ENCODE data around the gene FAM76B.

Gene FAM76B

GRCh38 chr11:95805869-95806268 is 16.3 kb upstream of the FAM76B start:
- no peak overlapping the region for H3K4ac ChIP-seq (ENCODE audit: low read depth, low read length)

GRCh38 chr11:95803973-95804372 is 14.4 kb upstream of the FAM76B start:
- Histone ChIP-seq H2AFZ (ENCODE audit: insufficient read depth, low read length, poor library complexity) (no peak overlapping the region), H3K27ac (ENCODE audit: low read depth, low read length) (no peak overlapping the region), H3K9ac (ENCODE audit: low read length) (no peak overlapping the region), H3K36me3 (ENCODE audit: control insufficient read depth in 1 of 2, insufficient read depth in 2 of 2, low read length in 2 of 2) (peaks cover 13 to 14% of the 10 kb centered on the region in 2 experiments), H3K4me1 (ENCODE audit: control insufficient read depth in 1 of 2, insufficient read depth in 2 of 2, low read length in 2 of 2) (no peaks in the 10 kb centered on the region), H2BK120ac (ENCODE audit: insufficient read depth, low read length, poor library complexity) (no peak overlapping the region), H2AK5ac (ENCODE audit: low read length) (no peak overlapping the region), H3K79me2 (ENCODE audit: control insufficient read depth, insufficient read depth, low read length, poor library complexity) (no peaks in the 10 kb centered on the region), H3K14ac (ENCODE audit: low read length) (no peak overlapping the region), H3K4ac (ENCODE audit: low read depth, low read length) (no peak overlapping the region), H2BK12ac (ENCODE audit: low read length) (no peak overlapping the region), H4K12ac (ENCODE audit: low read depth, low read length) (no peak overlapping the region), H3K9me3 (ENCODE audit: insufficient read depth, low read depth, low read length) (peaks cover 8% of the 10 kb centered on the region), H3K79me1 (ENCODE audit: low read length) (no peaks in the 10 kb centered on the region), H2BK5ac (ENCODE audit: low read depth, low read length, poor library complexity) (no peak overlapping the region), H3K18ac (ENCODE audit: low read length) (no peak overlapping the region), H3K27me3 (ENCODE audit: insufficient read depth, low read length) (no peaks in the 10 kb centered on the region), H3K4me2 (ENCODE audit: low read length) (no peak overlapping the region), H3K23ac (ENCODE audit: low read length) (no peak overlapping the region), H4K8ac (ENCODE audit: low read depth, low read length) (no peak overlapping the region), H4K91ac (ENCODE audit: low read depth, low read length) (no peak overlapping the region), H3K4me3 (ENCODE audit: low read depth, low read length) (no peak overlapping the region)
- no peak for DNase-seq
- WGBS (ENCODE audit: extremely low coverage, insufficient coverage, insufficient read length) = no CpG with 5 or more reads among the region's 2 CpGs

More at GRCh38 chr11:95805869-95806268, 16.3 kb upstream of the FAM76B start:
- no peak overlapping the region for H2BK120ac ChIP-seq (ENCODE audit: insufficient read depth, low read length, poor library complexity)
- no CpG with 5 or more reads among the region's 2 CpGs for WGBS (ENCODE audit: extremely low coverage, insufficient coverage, insufficient read length)
- H2BK5ac ChIP-seq (ENCODE audit: low read depth, low read length, poor library complexity) = no peak overlapping the region
- H4K91ac ChIP-seq (ENCODE audit: low read depth, low read length) = no peak overlapping the region
- no peak overlapping the region for H4K12ac ChIP-seq (ENCODE audit: low read depth, low read length)
- no peak overlapping the region for H3K23ac ChIP-seq (ENCODE audit: low read length)
- H3K36me3 ChIP-seq (ENCODE audit: control insufficient read depth in 1 of 2, insufficient read depth in 2 of 2, low read length in 2 of 2) = peaks cover 10 to 12% of the 10 kb centered on the region in 2 experiments
- no peak overlapping the region for H2AK5ac ChIP-seq (ENCODE audit: low read length)
- H3K4me1 ChIP-seq (ENCODE audit: control insufficient read depth in 1 of 2, insufficient read depth in 2 of 2, low read length in 2 of 2) = no peaks in the 10 kb centered on the region
- no peaks in the 10 kb centered on the region for H3K27me3 ChIP-seq (ENCODE audit: insufficient read depth, low read length)
- H3K18ac ChIP-seq (ENCODE audit: low read length) = no peak overlapping the region
- no peak overlapping the region for H2AFZ ChIP-seq (ENCODE audit: insufficient read depth, low read length, poor library complexity)
- no peak overlapping the region for H4K8ac ChIP-seq (ENCODE audit: low read depth, low read length)
- no peaks in the 10 kb centered on the region for H3K79me1 ChIP-seq (ENCODE audit: low read length)
- no peak overlapping the region for H3K4me2 ChIP-seq (ENCODE audit: low read length)
- H3K27ac ChIP-seq (ENCODE audit: low read depth, low read length) = no peak overlapping the region
- peaks cover 8% of the 10 kb centered on the region for H3K9me3 ChIP-seq (ENCODE audit: insufficient read depth, low read depth, low read length)
- H3K14ac ChIP-seq (ENCODE audit: low read length) = no peak overlapping the region
- no peak overlapping the region for H3K4me3 ChIP-seq (ENCODE audit: low read depth, low read length)
- H3K9ac ChIP-seq (ENCODE audit: low read length) = no peak overlapping the region
- DNase-seq = no peak
- H3K79me2 ChIP-seq (ENCODE audit: control insufficient read depth, insufficient read depth, low read length, poor library complexity) = no peaks in the 10 kb centered on the region
- no peak overlapping the region for H2BK12ac ChIP-seq (ENCODE audit: low read length)

- H2BK120ac ChIP-seq (ENCODE audit: insufficient read depth, low read length, poor library complexity) = no peak overlapping the region
- no peak overlapping the region for H3K18ac ChIP-seq (ENCODE audit: low read length)
- no peaks in the 10 kb centered on the region for H3K27me3 ChIP-seq (ENCODE audit: insufficient read depth, low read length)
- no peaks in the 10 kb centered on the region for H3K79me1 ChIP-seq (ENCODE audit: low read length)
- H4K12ac ChIP-seq (ENCODE audit: low read depth, low read length) = no peak overlapping the region
- H2BK5ac ChIP-seq (ENCODE audit: low read depth, low read length, poor library complexity) = no peak overlapping the region
- no peak overlapping the region for H3K4me3 ChIP-seq (ENCODE audit: low read depth, low read length)
- no peak overlapping the region for H3K23ac ChIP-seq (ENCODE audit: low read length)
- no peaks in the 10 kb centered on the region for H3K4me1 ChIP-seq (ENCODE audit: control insufficient read depth in 1 of 2, insufficient read depth in 2 of 2, low read length in 2 of 2)
- no peak overlapping the region for H3K14ac ChIP-seq (ENCODE audit: low read length)
- peaks cover 13 to 14% of the 10 kb centered on the region in 2 experiments for H3K36me3 ChIP-seq (ENCODE audit: control insufficient read depth in 1 of 2, insufficient read depth in 2 of 2, low read length in 2 of 2)
- H4K91ac ChIP-seq (ENCODE audit: low read depth, low read length) = no peak overlapping the region
- H3K9ac ChIP-seq (ENCODE audit: low read length) = no peak overlapping the region
- no CpG with 5 or more reads among the region's 1 CpG for WGBS (ENCODE audit: extremely low coverage, insufficient coverage, insufficient read length)
- no peak for DNase-seq
- peaks cover 8% of the 10 kb centered on the region for H3K9me3 ChIP-seq (ENCODE audit: insufficient read depth, low read depth, low read length)
- H3K79me2 ChIP-seq (ENCODE audit: control insufficient read depth, insufficient read depth, low read length, poor library complexity) = no peaks in the 10 kb centered on the region
- no peak overlapping the region for H2AK5ac ChIP-seq (ENCODE audit: low read length)
- H4K8ac ChIP-seq (ENCODE audit: low read depth, low read length) = no peak overlapping the region
- no peak overlapping the region for H3K4ac ChIP-seq (ENCODE audit: low read depth, low read length)
- no peak overlapping the region for H3K27ac ChIP-seq (ENCODE audit: low read depth, low read length)
- H2BK12ac ChIP-seq (ENCODE audit: low read length) = no peak overlapping the region
- no peak overlapping the region for H3K4me2 ChIP-seq (ENCODE audit: low read length)
- no peak overlapping the region for H2AFZ ChIP-seq (ENCODE audit: insufficient read depth, low read length, poor library complexity)
Measured at GRCh38 chr11:95802806-95803205, 13.2 kb upstream of the FAM76B start.

- Histone ChIP-seq H3K79me1 (ENCODE audit: low read length) (no peaks in the 10 kb centered on the region), H3K4ac (ENCODE audit: low read depth, low read length) (no peak overlapping the region), H3K23ac (ENCODE audit: low read length) (no peak overlapping the region), H3K9me3 (ENCODE audit: insufficient read depth, low read depth, low read length) (no peaks in the 10 kb centered on the region), H2BK120ac (ENCODE audit: insufficient read depth, low read length, poor library complexity) (no peak overlapping the region), H3K18ac (ENCODE audit: low read length) (no peak overlapping the region), H3K4me3 (ENCODE audit: low read depth, low read length) (no peak overlapping the region), H4K12ac (ENCODE audit: low read depth, low read length) (no peak overlapping the region), H2BK5ac (ENCODE audit: low read depth, low read length, poor library complexity) (no peak overlapping the region), H2AFZ (ENCODE audit: insufficient read depth, low read length, poor library complexity) (no peak overlapping the region), H3K79me2 (ENCODE audit: control insufficient read depth, insufficient read depth, low read length, poor library complexity) (no peaks in the 10 kb centered on the region), H4K91ac (ENCODE audit: low read depth, low read length) (no peak overlapping the region), H3K27ac (ENCODE audit: low read depth, low read length) (no peak overlapping the region), H3K36me3 (ENCODE audit: control insufficient read depth in 1 of 2, insufficient read depth in 2 of 2, low read length in 2 of 2) (peaks cover 2 to 5% of the 10 kb centered on the region in 2 experiments), H3K4me2 (ENCODE audit: low read length) (no peak overlapping the region), H3K9ac (ENCODE audit: low read length) (no peak overlapping the region), H4K8ac (ENCODE audit: low read depth, low read length) (no peak overlapping the region), H3K4me1 (ENCODE audit: control insufficient read depth in 1 of 2, insufficient read depth in 2 of 2, low read length in 2 of 2) (no peaks in the 10 kb centered on the region), H2BK12ac (ENCODE audit: low read length) (no peak overlapping the region), H3K27me3 (ENCODE audit: insufficient read depth, low read length) (no peaks in the 10 kb centered on the region), H2AK5ac (ENCODE audit: low read length) (no peak overlapping the region), H3K14ac (ENCODE audit: low read length) (no peak overlapping the region)
- no CpG with 5 or more reads among the region's 12 CpGs for WGBS (ENCODE audit: extremely low coverage, insufficient coverage, insufficient read length)
- no peak for DNase-seq
Measured at GRCh38 chr11:95800438-95800837, 10.9 kb upstream of the FAM76B start.
